ENCODE results near the gene GCC1.

- no peak for TF ChIP-seq CTCF (IDR thresholded peaks at IDR 0.05 in 8 of 11, conservative IDR thresholded peaks at IDR 0.05 in 3 of 11)
- TF ChIP-seq POLR2AphosphoS5 (IDR thresholded peaks at IDR 0.05): no peak
Observed at GRCh38 chr7:127551941-127552340, 33.5 kb downstream of the GCC1 start.
